ENCODE results near the gene NCAPH2. TPM values are rescaled to one million over a fixed set of nuclear protein-coding genes. Genes with fewer than 3 reads are reported as not detected.

Gene NCAPH2
- total RNA-seq, 1 donor from 2014 or later, result 40.9 TPM

- Mint-ChIP-seq H3K4me1 (ENCODE audit: unreplicated experiment) (peaks cover 10% of the 10 kb centered on the region), H3K36me3 (ENCODE audit: low read depth, unreplicated experiment) (peaks cover 2% of the 10 kb centered on the region), H3K4me3 (ENCODE audit: unreplicated experiment) (peak within 1 kb of the TSS; percentile 86), H3K27ac (ENCODE audit: unreplicated experiment) (no peak within 1 kb of the TSS), H3K9me3 (ENCODE audit: unreplicated experiment) (no peaks in the 10 kb centered on the region), H3K27me3 (ENCODE audit: unreplicated experiment) (peaks cover 31% of the 10 kb centered on the region)
- DNase-seq (ENCODE audit: low spot score), result peak; percentile 97
- TF ChIP-seq CTCF (IDR thresholded peaks at IDR 0.05; ENCODE audit: unreplicated experiment), result peak; percentile 82
Measured at GRCh38 chr22:50562523-50563412, 54.7 kb downstream of the NCAPH2 start, which contains the start of gene SYCE3. TSS of gene SYCE3 (minus strand) at chr22:50562919. CDS start at chr22:50556405, 6,514 bp downstream.

- no peak for DNase-seq (ENCODE audit: low spot score)
- H3K36me3 Mint-ChIP-seq (ENCODE audit: low read depth, unreplicated experiment), result peaks cover 4% of the 10 kb centered on the region
- no peaks in the 10 kb centered on the region for H3K9me3 Mint-ChIP-seq (ENCODE audit: unreplicated experiment)
- no peak overlapping the region for H3K27ac Mint-ChIP-seq (ENCODE audit: unreplicated experiment)
- peaks cover 30% of the 10 kb centered on the region for H3K27me3 Mint-ChIP-seq (ENCODE audit: unreplicated experiment)
- no peak for TF ChIP-seq CTCF (IDR thresholded peaks at IDR 0.05; ENCODE audit: unreplicated experiment)
- peak overlapping the region; percentile 86 for H3K4me3 Mint-ChIP-seq (ENCODE audit: unreplicated experiment)
- peaks cover 10% of the 10 kb centered on the region for H3K4me1 Mint-ChIP-seq (ENCODE audit: unreplicated experiment)
Measured at GRCh38 chr22:50563413-50564160, 55.6 kb downstream of the NCAPH2 start.

DNA sequence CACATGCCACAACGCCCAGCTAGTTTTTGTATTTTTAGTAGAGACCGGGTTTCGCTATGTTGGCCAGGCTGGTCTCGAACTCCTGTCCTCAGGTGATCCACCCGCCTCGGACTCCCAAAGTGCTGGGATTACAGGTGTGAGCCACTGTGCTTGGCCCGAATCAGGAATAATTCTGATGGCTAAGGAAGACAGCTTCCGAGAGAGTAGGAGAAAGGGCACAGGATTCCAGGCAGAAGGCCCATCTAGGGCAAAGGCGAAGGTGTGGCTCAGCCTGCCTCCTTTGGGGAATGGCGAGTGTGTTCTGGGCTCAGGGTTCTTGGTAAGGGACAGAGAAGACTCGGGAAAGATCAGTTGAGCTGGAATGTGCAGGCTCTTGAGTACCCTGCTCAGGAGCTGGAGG lies 56.3 kb downstream of the NCAPH2 start:
- H3K36me3 Mint-ChIP-seq (ENCODE audit: low read depth, unreplicated experiment), result peaks cover 5% of the 10 kb centered on the region
- H3K4me1 Mint-ChIP-seq (ENCODE audit: unreplicated experiment), result peaks cover 10% of the 10 kb centered on the region
- H3K27ac Mint-ChIP-seq (ENCODE audit: unreplicated experiment), result no peak overlapping the region
- TF ChIP-seq CTCF (IDR thresholded peaks at IDR 0.05; ENCODE audit: unreplicated experiment), result no peak
- DNase-seq (ENCODE audit: low spot score), result no peak
- H3K27me3 Mint-ChIP-seq (ENCODE audit: unreplicated experiment), result peaks cover 33% of the 10 kb centered on the region
- H3K9me3 Mint-ChIP-seq (ENCODE audit: unreplicated experiment), result no peaks in the 10 kb centered on the region
- peak overlapping the region; percentile 7 for H3K4me3 Mint-ChIP-seq (ENCODE audit: unreplicated experiment)

DNA sequence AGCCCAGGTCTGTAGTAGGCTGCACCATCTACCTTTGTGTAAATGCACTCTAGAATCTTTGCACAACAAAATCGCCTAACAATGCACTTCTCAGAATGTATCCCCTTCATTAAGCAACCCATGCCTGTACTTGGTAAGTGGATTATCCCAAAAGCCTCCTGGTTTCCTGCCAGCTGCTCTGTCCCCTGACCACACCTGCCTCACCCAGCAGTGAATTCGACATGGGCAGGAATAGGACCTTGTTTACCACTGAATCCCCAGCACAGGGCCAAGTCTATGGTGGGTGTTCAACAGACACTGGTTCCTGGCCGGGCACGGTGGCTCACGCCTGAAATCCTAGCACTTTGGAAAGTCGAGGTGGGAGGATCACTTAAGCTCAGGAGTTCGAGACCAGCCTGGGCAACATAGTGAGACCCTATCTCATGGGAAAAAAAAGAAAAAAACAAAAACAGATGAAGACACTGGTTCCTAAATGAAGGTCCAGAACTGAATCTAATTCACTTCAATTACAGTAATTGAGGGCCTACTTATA lies 59.8 kb downstream of the NCAPH2 start:
- Mint-ChIP-seq H3K9me3 (ENCODE audit: unreplicated experiment) (no peaks in the 10 kb centered on the region), H3K4me1 (ENCODE audit: unreplicated experiment) (peaks cover 6% of the 10 kb centered on the region), H3K27ac (ENCODE audit: unreplicated experiment) (no peak overlapping the region), H3K27me3 (ENCODE audit: unreplicated experiment) (peaks cover 27% of the 10 kb centered on the region), H3K4me3 (ENCODE audit: unreplicated experiment) (no peak overlapping the region), H3K36me3 (ENCODE audit: low read depth, unreplicated experiment) (peaks cover 29% of the 10 kb centered on the region)
- DNase-seq (ENCODE audit: low spot score), result no peak
- no peak for TF ChIP-seq CTCF (IDR thresholded peaks at IDR 0.05; ENCODE audit: unreplicated experiment)

Data from endothelial cell (in vitro differentiated cells).